ENCODE measurements around the gene APOL1.
"Not testable (repeated sequence)": the region's sequence is repeated elsewhere in the genome, so short reads cannot be mapped to it uniquely, and the experiment has no call there.

APOL1 gene

GRCh38 chr22:36274531-36274930, 21.6 kb downstream of the APOL1 start:
- no peak for DNase-seq

DNA sequence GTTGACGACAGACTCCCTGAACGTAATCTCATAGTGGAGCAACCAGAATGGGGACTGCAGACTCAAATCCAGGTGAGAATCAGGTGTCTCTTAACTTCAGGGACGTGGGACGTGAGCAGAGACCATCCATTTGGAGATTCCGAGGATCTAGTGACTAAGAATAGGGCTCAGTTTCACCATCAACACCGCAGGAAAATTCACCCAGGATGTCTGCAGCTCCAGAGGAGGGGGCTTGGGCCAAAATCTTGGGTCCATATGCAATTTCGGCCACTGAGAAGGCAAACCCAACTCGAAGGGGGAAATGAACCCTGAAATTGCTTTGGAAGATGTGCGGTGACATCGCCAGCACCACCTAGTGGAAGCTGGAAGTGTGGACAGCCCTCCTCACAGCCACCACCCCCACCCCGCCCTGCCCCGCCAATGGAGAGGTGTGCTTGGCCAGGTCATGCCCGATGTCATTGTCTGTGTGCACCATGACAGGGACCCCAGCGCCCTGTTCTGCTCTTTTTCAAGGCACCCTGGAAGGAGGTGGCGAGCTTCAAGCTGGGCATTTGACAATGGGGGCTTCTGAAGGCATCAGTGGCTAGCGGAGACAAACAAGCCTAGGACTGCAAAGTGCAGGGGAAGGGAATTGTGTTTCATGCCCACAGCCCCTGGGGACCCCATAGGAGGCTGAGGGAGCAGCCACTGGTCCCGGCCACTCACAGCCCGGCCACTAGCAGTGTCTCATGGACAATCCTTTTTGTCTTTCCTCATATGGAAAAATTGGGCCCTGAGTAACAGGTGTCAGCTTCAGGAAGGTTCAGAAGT, 24.8 kb downstream of the APOL1 start:
- peak; percentile 48 for DNase-seq

DNA sequence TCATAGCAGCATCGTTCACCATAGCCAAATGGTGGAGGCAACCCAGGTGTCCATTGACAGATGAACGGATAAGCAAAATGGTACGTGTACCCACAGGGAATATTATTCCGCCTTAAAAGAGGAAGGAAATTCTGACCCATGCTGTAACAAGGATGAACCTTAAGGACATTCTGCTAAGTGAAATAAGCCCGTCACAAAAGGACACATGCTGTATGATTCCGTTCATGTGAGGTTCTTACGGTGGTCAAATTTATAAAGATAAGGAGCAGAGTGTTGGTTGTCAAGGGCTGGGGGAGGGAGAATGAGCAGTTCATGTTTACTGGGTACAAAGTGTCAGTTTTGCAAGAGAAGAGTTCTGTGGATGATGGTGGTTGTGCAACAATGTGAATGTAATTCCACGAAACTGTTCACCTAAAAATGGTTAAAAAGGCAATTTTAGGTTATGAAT, 26.3 kb downstream of the APOL1 start:
- no peak for DNase-seq

DNA sequence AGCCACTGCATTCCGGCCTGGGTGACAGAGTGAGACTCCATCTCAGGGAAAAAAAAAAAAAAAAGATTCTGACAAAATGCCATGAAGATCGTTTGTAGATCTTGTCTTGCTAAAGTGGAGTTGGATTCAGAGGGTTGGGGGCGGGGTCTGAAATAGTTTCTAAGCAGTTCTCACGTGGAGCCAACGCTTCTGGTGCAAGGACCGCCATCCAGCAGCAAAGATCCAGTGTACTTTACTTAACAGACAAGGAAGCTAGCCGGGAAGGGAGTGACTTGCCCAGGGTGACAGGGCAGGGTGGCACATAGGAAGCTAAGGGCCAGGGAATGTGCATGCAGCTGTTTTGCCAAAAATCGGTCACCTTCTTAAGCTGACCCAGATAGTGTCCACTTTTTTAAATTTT, 27.4 kb downstream of the APOL1 start:
- no peak for DNase-seq

- DNase-seq, result no peak
Measured at GRCh38 chr22:36281781-36282327, 28.9 kb downstream of the APOL1 start.

GRCh38 chr22:36282328-36282831, 29.4 kb downstream of the APOL1 start:
- DNase-seq, result no peak

DNA sequence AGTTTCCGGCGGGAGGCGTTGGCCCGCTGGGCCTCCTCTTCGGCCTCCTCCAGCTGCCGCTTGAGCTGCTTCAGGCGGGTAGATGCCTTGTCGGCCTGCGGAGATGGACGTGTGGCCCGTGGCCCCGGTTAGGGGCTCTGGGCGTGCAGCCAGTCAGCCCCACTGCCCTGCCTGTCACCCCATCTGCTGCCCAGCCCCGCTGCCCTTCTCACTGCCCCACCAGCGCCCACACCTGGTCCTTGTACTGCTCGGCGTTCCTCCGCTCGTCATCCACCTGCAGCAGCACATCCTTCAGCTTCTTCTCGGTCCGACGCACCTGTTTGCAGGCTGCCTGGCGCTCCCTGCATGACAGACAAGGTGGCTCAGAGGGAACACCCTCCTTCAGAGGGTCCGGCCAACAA, 31.2 kb downstream of the APOL1 start:
- no peak for DNase-seq

- no peak for DNase-seq
Measured at GRCh38 chr22:36285017-36285416, 32.1 kb downstream of the APOL1 start.

DNA sequence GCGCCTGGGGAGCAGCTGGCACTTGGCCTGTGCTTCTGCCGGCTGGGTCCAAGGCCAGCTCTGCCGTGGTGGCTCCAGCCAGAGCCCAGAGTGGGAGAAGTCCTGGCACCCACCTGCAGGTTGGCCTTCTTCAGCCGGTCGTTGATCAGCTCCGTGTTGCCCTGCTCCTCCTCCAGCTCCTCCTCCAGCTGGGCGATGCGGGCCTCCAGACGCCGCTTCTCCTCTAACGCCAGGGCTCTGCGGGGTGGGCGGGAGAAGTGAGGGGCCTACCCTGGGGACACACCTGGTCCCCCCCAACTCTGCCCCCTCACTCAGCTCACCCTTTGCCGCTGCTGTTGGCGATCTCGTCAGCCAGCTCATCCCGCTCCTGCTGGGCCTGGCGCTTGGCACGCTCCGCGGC, 32.6 kb downstream of the APOL1 start:
- no peak for DNase-seq

DNA sequence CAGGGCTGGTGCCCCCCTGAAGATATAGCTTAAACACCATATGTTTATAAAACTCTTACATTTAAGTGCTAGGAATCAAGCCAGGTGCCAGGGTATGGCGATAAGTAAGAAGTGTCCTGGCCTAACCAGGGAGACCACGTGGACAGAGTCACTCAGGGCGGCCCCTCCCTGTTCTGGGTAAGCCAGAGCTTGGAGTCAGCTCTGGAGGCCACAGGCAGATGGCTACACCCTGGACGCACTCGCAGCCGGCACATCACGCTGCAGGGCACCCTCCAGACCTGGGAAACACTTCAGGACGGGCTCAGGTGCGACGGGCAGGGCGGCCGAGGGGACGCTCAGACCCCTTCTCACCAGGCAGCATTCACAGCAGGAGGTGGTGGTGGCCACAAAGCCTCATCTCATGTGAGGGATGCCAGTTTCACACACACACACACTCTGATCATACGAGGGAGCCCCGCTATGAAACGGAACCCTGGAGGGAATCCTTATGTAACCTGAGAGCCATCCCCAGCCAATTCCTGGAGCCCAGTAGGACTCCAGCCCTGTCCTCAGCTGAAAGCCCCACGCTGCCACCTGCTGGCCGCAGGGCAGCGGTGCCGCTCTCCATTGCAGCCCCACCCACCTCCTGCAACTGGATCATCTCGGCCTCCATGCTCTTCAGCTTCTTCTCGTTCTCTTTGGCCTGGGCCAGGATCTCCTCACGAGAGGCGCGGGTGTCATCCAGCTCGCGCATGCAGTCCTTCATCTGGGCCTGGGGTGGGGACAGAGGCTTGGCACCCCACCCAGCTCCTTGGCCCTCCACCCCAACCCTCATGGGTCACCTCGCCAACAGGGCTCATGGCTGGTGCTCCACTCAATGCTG, 33.4 kb downstream of the APOL1 start:
- peak; percentile 58 for DNase-seq

DNA sequence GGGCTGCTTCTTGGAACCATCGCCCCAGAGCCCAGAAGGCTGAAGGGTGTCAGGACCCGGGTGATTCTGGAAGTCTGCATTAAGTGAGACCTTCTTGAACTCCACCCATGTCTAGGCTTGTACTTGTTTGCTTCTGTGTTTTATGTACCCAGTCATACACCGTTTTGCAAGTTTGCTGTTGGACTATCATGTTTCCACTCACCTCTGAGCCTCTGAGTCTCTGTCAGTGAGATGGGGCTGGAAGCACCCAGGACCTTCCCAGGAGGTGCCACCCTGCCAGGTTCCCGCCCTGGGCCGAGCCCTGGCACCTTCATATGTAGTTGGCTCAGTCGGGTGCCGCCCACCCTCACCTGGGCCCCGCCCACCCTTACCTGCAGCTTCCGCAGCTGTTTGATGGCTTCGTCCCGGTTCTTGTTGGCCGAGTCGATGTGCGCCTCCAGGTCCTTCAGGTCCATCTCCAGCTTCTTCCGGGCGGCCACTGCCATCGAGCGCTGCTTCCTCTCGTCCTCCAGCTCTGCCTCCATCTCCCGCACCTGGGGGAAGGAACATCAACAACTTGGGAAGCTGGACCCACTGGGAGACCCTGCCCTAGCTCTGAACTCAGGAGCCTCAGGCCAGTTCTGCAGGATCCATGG, 35.1 kb downstream of the APOL1 start:
- no peak for DNase-seq

DNA sequence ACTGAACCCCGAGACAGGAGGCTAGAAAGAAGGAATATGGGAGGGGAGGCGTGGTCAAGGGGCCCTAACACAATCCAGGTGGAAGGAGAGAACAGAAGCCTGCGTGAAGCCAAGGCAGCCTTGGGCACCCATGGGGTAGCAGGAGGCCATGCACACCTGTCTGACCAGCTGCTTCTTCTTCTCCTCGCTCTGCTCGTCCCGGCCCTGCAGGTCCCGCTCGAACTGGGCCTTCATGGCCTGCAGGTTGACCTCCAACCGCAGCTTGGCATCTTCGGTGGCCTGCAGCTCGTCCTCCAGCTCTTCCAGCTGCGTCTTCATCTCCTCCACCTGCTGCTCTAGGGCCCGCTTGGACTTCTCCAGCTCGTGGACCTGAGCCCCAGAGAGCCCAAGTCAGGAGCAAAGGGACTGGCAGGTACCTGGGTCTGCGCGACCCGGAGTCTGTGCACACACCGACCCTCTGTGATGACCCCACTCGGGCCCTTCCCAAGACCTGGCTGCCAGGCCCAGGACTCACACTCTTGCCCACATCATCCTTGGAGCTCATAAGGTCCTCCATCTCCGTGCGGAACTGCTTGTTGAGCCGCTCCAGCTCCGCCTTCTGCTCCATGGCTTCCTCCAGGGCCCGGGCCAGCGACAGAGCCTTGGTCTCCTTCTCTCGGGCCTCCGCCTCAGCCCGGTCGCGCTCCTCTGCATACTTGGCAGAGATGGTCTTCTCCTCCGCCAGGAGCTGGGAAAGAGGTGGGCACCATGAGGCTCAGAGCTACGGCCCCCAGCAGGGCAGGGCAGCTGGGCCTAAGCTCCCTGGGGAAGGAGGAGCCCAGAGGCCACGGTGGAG, 35.9 kb downstream of the APOL1 start:
- DNase-seq, result no peak

DNA sequence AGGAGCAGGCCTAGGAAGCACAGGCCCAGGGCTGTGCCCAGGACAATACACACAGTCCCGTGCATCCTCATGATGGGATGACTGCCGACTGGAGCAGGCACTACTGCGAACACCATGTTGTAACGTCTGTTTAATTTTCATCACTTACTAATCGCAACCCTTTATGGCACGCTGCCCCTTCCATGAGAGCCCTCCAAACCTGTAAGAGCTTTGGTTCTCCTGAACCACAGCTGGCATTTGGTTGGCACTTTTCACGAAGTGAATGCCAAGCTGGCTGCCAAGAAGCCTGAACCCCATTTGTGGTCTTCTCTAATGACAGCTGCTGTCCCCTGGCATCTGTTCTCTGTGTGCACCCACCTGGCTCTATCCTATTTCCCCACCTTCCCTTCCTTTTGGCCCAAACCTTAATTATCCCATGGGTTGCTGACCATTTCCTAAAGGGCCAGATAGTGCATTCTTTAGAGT, 36.5 kb downstream of the APOL1 start:
- no peak for DNase-seq

DNA sequence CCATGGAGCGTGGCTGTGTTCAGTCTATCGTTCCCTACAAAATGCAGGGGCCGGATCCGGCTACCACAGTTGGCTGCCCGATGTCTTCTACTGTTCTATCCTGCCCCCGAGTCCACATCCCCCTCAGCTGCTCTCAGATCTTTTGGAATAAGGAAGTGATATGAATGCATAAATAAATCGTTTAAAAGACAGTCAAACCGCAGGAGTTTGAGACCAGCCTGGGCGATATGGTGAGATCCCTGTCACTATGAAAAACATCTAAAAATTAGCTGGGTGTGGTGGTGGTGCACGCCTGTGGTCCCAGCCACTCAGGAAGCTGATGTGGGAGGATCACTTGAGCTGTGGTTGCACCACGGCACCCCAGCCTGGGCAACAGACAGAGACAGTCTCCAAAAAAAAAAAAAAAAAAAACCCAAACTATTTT, 37.0 kb downstream of the APOL1 start:
- DNase-seq, result not testable (repeated sequence)

- not testable (repeated sequence) for DNase-seq
Measured at GRCh38 chr22:36290391-36291075, 37.6 kb downstream of the APOL1 start.

- DNase-seq, result no peak
Measured at GRCh38 chr22:36291831-36292740, 39.2 kb downstream of the APOL1 start.

DNA sequence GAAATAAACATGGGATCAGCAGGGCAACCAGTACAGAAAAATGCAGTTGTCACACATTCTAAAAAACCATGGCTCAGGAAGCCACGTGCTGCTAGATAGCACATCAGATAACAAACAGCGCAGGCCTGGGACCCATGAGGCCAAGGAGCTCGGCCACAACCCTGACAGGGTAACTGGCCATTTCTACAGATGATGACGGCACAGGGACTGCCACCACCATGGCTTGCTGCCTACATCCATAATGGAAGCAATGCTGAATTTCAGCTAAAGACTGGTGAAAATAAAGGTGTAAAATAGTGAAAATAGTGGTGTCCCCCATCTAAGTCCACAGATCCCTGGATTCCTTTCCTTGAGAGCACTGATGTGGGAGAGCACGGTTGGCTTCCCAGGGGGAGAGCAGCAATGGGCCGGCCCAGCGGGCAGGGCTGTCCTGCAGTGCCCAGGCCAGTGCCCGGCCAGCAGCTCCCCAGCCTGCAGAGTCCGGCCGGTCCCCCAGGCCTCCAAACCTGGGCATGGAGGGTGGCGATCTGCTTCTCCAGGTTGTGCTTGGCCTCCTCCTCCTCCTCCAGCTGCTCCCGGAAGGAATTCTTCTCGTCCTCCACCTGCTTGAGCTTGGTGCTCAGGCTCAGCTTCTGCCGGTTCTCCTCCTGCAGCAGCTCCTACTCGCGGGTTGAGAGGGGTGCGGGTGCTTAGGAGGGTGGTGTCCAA, 40.0 kb downstream of the APOL1 start:
- no peak for DNase-seq

- DNase-seq, result no peak
Measured at GRCh38 chr22:36293606-36294292, 40.8 kb downstream of the APOL1 start.

- DNase-seq, result no peak
Measured at GRCh38 chr22:36294293-36294620, 41.3 kb downstream of the APOL1 start.

Data from NCI-H2171 (cell line).